ENCODE measurements around the gene TMEM150B. TPM values are rescaled to one million over a fixed set of nuclear protein-coding genes. Genes with fewer than 3 reads are reported as not detected.
A peak's percentile ranks its signal among the peaks of the same experiment; 100 is the strongest.

Gene TMEM150B
- polyA plus RNA-seq, 3 donors = 10.1 to 65.6 (median 11.2) TPM

DNA sequence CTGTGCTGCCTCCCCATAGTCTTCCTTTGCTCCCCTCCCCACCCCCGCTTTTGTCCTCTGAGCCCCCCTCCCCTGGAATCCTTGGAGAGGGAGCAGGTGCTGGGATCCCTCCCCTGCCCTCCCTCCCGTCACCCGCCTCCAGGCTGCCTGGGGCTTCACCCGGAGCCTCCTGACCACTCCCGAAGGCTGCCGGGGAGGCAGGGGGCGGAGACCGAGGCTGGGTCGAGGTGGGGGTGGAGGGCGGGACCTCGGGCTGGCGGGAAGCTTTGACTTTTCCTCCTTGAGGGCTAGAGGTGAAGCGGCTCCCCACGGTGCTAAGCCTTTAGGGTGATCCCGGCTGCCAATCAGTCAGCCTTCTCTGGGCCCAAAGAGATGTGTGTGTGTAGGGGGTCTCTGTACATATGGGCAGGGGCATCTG, 16.0 kb upstream of the TMEM150B start:
- Mint-ChIP-seq H3K36me3 (peaks cover 16 to 29% of the 10 kb centered on the region in 2 donors), H3K4me1 (peaks cover 27% of the 10 kb centered on the region), H3K9me3 (no peaks in the 10 kb centered on the region), H3K27ac (peak overlapping the region in 5 of 7 donors; percentile 69 to 97 (median 95)), H3K4me3 (peak overlapping the region; percentile 80 to 89), H3K27me3 (ENCODE audit: low read depth in 3 of 3) (peaks cover 0 to 3% (median 2%) of the 10 kb centered on the region in 3 donors)
- peak overlapping the region in 2 of 3 experiments; percentile 69 to 83 for H3K4me3 ChIP-seq (replicated peaks in 1 of 3; ENCODE audit: low read depth in 2 of 3, low read length in 3 of 3)
- TF ChIP-seq, protein P1, sequence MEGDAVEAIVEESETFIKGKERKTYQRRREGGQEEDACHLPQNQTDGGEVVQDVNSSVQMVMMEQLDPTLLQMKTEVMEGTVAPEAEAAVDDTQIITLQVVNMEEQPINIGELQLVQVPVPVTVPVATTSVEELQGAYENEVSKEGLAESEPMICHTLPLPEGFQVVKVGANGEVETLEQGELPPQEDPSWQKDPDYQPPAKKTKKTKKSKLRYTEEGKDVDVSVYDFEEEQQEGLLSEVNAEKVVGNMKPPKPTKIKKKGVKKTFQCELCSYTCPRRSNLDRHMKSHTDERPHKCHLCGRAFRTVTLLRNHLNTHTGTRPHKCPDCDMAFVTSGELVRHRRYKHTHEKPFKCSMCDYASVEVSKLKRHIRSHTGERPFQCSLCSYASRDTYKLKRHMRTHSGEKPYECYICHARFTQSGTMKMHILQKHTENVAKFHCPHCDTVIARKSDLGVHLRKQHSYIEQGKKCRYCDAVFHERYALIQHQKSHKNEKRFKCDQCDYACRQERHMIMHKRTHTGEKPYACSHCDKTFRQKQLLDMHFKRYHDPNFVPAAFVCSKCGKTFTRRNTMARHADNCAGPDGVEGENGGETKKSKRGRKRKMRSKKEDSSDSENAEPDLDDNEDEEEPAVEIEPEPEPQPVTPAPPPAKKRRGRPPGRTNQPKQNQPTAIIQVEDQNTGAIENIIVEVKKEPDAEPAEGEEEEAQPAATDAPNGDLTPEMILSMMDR (IDR thresholded peaks at IDR 0.05) = no peak
- H3K27me3 ChIP-seq (ENCODE audit: control insufficient read depth in 2 of 2, insufficient read depth in 2 of 2, low read length in 2 of 2) = no peaks in the 10 kb centered on the region
- peaks cover 31 to 39% of the 10 kb centered on the region in 2 donors for H3K4me1 ChIP-seq (ENCODE audit: control insufficient read depth in 1 of 2, insufficient read depth in 2 of 2, low read length in 2 of 2)
- H3K27ac ChIP-seq (ENCODE audit: low read depth in 1 of 2, low read length in 2 of 2) = peak overlapping the region in 1 of 2 donors; percentile 83
- peaks cover 12% of the 10 kb centered on the region for H3K79me2 ChIP-seq (ENCODE audit: insufficient read depth, low read length)
- peaks cover 7% of the 10 kb centered on the region for H4K20me1 ChIP-seq (ENCODE audit: insufficient read depth, low read length)
- peak overlapping the region; percentile 62 for H2AFZ ChIP-seq (ENCODE audit: insufficient read depth, low read depth, low read length, poor library complexity, severe bottlenecking)
- peak overlapping the region; percentile 94 for H3K4me2 ChIP-seq (replicated peaks; ENCODE audit: extremely low read depth, low read length, poor library complexity, severe bottlenecking)
- peak overlapping the region; percentile 72 for H3K9ac ChIP-seq (ENCODE audit: insufficient read depth, low read length, poor library complexity, severe bottlenecking)
- WGBS (ENCODE audit: insufficient coverage) = 0% methylated on average over 8 of the region's 15 CpGs
- no peaks in the 10 kb centered on the region for H3K9me3 ChIP-seq (replicated peaks in 1 of 2; ENCODE audit: control insufficient read depth in 1 of 2, insufficient read depth in 1 of 2, low read length in 2 of 2)
- H3K36me3 ChIP-seq (replicated peaks in 1 of 2; ENCODE audit: control insufficient read depth in 1 of 2, insufficient read depth in 2 of 2, low read length in 2 of 2) = peaks cover 9 to 15% of the 10 kb centered on the region in 2 donors
- DNase-seq = peak in 1 of 3 donors; percentile 20
- intact Hi-C loops (cut with micrococcal nuclease) = loop anchor here in 1 of 2 donors (5.0 kb wide), 1 partner anchor 41 kb away; the partner anchor contains the start of gene TMEM238

DNA sequence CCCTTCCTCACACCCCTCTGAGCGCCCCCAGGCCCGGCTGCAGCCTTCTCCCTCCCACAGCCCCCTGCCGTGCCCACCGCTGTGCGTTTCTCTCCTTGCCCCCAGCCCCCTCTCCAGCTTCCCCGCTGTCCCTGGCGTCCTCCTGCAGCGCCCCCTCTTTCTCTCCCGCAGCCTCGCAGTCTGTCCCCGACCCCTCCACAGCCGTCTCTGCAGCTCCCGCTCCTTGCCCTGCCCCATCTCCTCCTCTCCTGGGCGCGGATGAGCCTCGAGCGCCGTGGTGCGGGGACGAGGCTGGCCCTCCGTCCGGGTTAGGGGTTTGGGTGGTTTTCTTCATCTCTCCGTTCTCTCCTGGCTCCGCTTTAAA, 15.6 kb upstream of the TMEM150B start:
- no peak for DNase-seq
- TF ChIP-seq, protein P1 (IDR thresholded peaks at IDR 0.05) = no peak
- no peaks in the 10 kb centered on the region for H3K27me3 ChIP-seq (ENCODE audit: control insufficient read depth in 2 of 2, insufficient read depth in 2 of 2, low read length in 2 of 2)
- peaks cover 7% of the 10 kb centered on the region for H4K20me1 ChIP-seq (ENCODE audit: insufficient read depth, low read length)
- no peaks in the 10 kb centered on the region for H3K9me3 ChIP-seq (replicated peaks in 1 of 2; ENCODE audit: control insufficient read depth in 1 of 2, insufficient read depth in 1 of 2, low read length in 2 of 2)
- H3K9ac ChIP-seq (ENCODE audit: insufficient read depth, low read length, poor library complexity, severe bottlenecking) = peak overlapping the region; percentile 72
- peak overlapping the region; percentile 62 for H2AFZ ChIP-seq (ENCODE audit: insufficient read depth, low read depth, low read length, poor library complexity, severe bottlenecking)
- peaks cover 27% of the 10 kb centered on the region for H3K4me1 Mint-ChIP-seq
- peak overlapping the region; percentile 83 to 97 for H3K27ac ChIP-seq (ENCODE audit: low read depth in 1 of 2, low read length in 2 of 2)
- intact Hi-C loops (cut with micrococcal nuclease) = loop anchor here in 1 of 2 donors (5.0 kb wide), 1 partner anchor 42 kb away; the partner anchor contains the start of gene TMEM238
- peaks cover 31 to 39% of the 10 kb centered on the region in 2 donors for H3K4me1 ChIP-seq (ENCODE audit: control insufficient read depth in 1 of 2, insufficient read depth in 2 of 2, low read length in 2 of 2)
- H3K4me3 Mint-ChIP-seq = peak overlapping the region; percentile 80 to 89
- H3K79me2 ChIP-seq (ENCODE audit: insufficient read depth, low read length) = peaks cover 12% of the 10 kb centered on the region
- peaks cover 9 to 15% of the 10 kb centered on the region in 2 donors for H3K36me3 ChIP-seq (replicated peaks in 1 of 2; ENCODE audit: control insufficient read depth in 1 of 2, insufficient read depth in 2 of 2, low read length in 2 of 2)
- peaks cover 16 to 29% of the 10 kb centered on the region in 2 donors for H3K36me3 Mint-ChIP-seq
- H3K4me2 ChIP-seq (replicated peaks; ENCODE audit: extremely low read depth, low read length, poor library complexity, severe bottlenecking) = peak overlapping the region; percentile 94
- peak overlapping the region; percentile 88 to 97 (median 93) for H3K27ac Mint-ChIP-seq
- no peaks in the 10 kb centered on the region for H3K9me3 Mint-ChIP-seq
- 0% methylated on average over 5 of the region's 24 CpGs for WGBS (ENCODE audit: insufficient coverage)
- peaks cover 0 to 3% (median 2%) of the 10 kb centered on the region in 3 donors for H3K27me3 Mint-ChIP-seq (ENCODE audit: low read depth in 3 of 3)
- peak overlapping the region; percentile 48 to 83 (median 69) for H3K4me3 ChIP-seq (replicated peaks in 1 of 3; ENCODE audit: low read depth in 2 of 3, low read length in 3 of 3)

All from CD14-positive monocyte (primary cell).